ENCODE measurements around the gene BRICD5.
A peak's percentile ranks its signal among the peaks of the same experiment; 100 is the strongest.

BRICD5 gene

DNA sequence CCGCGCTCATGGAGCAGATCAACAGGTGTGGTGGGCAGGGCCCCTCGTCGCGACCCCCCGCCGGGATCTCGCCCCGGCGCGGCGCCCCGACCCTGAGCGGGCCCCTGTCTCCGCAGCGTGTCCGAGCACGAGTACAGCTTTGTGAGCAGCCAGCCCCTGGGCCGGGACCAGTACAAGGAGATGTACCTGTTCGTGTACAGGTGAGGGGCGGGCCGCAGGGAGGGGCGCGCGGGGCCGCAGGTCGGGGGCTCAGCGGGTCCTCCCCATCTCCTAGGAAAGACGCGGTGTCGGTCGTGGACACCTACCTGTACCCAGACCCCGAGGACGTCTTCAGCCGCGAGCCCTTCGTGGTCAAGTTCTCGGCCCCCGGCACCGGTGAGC, 26.4 kb upstream of the BRICD5 start:
- DNase-seq, result no peak

DNA sequence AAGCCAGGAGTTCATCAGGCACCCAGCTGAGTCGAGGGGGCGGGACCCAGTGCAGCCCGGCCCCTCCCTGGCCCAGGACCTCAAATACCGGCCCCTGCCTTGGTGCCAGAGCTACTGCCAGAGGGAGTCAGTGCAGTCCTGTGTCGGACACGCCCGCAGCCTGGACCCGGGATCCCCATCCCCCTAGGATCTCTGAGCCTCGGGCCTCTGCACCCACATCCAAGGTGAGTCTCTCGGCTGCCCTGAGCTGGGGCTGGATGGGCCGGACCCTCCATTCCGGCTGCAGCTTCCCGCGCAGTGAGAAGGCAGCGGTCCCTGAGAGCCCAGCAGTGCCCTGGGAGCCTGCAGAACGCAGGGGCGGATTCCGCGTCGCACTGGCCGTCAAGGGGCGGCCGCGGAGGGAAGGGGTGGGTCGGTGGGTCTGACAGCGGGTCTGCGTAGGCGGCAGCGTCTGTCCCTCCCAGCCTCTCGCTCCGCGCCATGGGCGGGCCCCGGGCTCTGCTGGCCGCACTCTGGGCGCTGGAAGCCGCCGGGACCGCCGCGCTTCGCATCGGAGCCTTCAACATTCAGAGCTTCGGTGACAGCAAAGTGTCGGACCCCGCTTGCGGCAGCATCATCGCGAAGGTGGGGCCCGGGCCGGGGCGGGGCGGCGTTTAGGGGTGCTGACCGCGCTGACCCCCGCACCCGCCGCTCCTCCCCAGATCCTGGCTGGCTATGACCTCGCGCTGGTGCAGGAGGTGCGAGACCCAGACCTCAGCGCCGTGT, 25.9 kb upstream of the BRICD5 start, which contains the start of gene DNASE1L2:
Gene DNASE1L2, plus strand, starts transcription at position 108 of the 765 bp plus-strand sequence. Its CDS starts 373 bp downstream, at position 481.
- no peak for DNase-seq

DNA sequence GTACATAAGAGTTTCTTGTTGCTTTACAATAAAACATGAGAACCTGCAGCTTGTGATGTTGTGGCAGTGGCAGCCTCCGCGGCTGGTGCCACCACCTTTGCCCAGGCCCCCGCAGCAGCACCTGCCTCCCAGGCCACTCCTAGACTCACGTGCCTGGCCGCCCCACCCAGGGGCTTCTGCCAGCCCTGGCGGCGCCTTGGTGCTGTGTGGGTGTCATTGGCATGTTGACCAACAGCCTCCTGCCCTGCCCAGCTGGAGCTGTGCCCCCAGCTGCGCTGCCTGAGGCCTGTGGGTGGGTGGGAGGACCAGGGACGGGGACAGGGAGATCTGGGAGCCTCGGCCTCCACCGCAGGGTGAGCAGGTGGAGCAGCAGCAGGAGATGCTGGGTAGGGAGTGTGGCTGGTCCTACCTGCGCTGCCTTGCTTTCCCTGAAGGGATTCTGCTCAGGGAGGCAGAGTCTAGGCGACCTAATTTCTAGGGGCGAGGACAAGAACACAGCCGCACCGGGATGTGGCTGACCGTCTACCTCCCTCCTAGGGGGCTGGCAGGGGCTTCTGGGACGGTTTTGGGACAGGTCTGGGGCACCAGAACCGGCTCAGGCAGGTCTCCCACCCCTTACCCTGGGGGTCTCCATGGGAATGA, 25.2 kb upstream of the BRICD5 start:
- no peak for DNase-seq

DNA sequence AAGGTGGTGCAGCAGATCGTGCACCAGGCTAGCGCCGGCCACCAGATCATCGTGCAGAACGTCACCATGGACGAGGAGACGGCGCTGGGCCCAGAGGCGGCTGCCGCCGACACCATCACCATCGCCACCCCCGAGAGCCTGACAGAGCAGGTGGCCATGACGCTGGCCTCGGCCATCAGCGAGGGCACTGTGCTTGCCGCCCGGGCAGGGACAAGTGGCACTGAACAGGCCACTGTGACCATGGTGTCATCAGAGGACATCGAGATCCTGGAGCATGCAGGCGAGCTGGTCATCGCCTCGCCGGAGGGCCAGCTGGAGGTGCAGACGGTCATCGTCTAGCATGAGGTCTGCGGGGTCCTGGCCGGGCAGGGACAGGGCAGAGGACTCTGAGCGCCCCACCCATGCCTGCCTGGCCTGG, 24.6 kb upstream of the BRICD5 start:
- no peak for DNase-seq

DNA sequence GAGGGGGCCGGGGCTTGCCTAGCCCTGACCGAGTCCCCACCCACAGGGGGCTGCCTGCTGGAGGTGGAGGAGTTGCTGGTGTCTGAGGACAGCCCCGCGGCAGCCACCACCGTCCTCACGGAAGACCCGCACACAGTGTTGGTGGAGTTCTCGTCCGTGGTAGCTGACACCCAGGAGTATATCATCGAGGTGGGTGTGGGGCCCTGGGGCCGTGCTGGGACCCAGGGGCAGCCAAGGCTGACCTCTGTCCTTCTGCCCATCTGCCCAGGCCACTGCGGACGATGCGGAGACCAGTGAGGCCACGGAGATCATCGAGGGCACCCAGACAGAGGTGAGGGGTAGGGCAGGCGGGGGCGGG, 24.1 kb upstream of the BRICD5 start:
- no peak for DNase-seq

DNA sequence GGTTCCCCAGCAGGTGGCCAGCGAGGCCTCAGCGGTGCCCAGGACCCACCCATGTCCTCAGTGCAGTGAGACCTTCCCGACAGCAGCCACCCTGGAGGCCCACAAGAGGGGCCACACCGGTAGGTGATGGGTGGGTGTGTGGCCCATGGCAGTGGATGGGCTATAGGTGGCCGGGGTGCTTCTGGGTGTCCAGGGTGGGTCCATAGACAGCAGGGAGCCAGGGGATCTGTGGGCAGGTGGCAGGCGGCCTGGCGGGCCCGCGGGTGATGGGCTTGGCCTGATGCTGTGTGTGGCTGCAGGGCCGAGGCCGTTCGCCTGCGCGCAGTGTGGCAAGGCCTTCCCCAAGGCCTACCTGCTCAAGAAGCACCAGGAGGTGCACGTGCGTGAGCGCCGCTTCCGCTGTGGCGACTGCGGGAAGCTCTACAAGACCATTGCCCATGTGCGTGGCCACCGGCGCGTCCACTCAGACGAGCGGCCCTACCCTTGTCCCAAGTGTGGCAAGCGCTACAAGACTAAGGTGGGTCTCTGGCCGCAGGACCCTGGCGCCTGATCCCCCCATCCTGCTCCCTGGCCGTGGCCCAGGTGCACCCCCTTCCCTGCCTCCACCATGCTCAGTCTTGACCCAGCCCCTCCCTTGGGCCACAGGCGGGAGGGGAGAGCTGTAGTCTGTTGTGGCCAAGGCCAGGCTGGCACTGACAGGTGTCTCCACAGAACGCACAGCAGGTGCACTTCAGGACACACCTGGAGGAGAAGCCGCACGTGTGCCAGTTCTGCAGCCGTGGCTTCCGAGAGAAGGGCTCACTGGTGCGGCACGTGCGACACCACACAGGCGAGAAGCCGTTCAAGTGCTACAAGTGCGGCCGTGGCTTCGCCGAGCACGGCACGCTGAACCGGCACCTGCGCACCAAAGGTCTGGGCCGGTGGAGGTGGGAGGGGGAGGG, 23.5 kb upstream of the BRICD5 start:
- DNase-seq, result peak; percentile 88

DNA sequence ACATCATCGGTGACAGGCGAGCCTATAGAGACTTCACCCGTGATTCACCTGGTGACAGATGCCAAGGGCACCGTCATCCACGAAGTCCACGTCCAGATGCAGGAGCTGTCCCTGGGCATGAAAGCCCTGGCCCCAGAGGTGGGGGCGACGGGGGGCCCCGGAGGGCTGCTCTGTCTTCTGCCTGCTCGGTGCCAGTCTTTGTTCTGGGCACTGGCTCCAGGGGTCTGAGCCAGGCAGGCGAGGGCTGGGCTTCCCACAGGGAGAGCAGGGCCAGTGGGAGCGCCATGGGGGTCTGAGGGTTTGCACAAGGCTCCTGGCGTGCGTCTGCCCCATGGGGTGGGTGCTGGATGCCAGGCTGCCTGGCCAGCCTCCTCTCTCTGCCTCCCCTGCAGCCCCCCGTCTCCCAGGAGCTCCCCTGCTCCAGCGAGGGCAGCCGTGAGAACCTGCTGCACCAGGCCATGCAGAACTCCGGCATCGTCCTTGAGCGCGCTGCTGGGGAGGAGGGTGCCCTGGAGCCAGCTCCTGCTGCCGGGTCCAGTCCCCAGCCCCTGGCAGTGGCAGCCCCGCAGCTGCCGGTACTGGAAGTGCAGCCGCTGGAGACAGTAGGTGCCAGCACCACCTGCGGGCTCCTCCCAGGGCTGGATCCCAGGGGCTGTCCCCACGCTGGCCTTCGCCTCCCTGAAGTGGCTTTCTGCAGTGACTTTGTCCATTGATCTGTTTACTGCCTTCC, 22.5 kb upstream of the BRICD5 start:
- DNase-seq, result no peak

DNA sequence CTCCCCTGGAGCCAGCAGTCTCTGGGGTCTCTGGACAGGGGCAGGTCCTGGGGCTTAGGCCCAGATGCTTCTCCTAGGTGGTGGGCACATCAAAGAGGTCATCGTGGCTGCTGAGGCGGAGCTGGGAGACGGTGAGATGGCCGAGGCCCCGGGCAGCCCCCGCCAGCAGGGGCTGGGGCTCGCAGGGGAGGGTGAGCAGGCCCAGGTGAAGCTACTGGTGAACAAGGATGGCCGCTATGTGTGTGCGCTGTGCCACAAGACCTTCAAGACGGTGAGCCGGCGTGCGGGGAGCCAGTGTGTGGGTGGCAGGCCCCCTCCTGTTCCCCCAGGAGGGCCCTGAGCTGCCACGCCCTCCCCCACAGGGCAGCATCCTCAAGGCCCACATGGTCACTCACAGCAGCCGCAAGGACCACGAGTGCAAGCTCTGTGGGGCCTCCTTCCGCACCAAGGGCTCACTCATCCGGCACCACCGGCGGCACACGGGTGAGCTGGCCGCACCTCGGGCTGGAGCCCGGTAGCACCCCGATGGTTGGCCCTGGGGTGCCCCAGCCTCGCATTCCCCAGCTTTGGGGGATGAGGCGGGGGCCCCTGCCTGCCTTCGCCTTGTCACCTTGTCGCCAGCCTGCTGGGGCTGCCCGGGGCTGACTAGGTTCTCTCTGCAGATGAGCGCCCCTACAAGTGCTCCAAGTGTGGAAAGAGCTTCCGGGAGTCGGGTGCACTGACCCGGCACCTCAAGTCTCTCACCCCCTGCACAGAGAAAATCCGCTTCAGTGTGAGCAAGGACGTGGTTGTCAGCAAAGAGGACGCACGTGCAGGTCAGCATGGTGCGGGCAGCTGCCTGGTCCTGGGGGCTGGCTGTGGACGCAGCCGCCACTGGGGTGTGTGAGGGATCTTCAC, 21.7 kb upstream of the BRICD5 start:
- no peak for DNase-seq

DNA sequence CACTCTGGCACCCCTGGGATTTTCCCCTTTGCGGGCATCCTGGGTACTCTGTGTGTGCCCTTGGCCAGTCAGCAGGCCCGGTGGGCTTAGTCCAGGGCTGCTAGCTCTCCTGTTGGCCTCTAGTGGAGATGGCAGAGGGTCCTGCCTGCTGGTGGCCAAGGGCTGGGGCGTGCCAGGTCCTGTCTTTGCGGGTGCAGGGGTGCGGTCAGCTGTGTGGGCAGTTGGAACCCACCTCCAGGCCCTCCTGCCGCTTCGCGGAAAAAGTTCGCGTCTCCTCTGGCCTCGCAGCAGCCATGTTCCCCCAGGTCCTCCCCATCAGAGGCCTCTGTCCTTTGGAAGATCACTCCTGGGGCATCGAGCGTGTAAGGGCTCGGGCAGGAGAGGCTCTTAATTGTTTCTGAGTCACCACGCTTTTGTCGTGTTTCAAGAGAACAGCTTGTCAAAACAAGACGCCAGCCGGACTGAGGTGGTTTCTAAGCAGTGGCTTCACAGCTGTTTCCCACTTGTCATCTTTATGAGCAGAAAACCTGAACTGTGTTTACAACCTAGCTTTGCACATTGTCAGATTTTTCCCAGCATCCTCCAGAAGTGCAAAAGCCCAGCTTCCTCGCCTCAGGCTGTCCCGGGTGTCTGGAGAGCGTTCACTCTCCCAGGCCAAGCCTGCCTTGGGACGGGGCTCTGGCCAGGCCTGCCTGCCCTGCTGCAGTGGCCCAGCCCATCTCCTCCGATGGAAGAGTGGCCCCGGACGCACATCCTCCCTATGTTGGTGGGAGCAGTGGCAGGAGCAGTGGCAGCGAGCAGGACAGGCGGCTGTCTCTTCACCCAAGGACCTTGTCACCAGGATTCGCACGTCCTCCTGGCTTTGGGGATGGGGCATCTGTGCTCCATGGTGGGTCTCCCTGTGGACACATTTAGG, 20.6 kb upstream of the BRICD5 start:
- DNase-seq, result peak; percentile 92

DNA sequence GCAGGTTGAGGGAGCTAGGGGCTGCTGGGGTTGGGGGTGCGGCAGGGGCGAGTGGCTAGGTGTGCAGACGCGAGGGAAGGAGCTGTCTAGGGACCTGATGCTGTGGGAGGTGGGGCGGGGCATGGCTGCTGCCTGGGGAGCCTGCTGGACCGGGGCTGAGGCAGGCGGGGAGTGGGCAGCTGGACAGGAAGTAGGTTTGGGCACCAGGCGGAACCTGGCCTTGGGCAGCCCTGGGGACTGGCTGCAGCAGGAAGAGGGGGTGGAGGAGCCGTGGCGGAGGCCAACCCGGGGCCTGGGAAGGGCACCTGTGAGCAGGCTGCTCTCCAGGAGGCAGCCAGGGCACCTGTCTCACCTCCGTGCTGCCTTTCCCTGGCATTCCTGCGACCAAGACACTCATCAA, 19.7 kb upstream of the BRICD5 start:
- no peak for DNase-seq

DNA sequence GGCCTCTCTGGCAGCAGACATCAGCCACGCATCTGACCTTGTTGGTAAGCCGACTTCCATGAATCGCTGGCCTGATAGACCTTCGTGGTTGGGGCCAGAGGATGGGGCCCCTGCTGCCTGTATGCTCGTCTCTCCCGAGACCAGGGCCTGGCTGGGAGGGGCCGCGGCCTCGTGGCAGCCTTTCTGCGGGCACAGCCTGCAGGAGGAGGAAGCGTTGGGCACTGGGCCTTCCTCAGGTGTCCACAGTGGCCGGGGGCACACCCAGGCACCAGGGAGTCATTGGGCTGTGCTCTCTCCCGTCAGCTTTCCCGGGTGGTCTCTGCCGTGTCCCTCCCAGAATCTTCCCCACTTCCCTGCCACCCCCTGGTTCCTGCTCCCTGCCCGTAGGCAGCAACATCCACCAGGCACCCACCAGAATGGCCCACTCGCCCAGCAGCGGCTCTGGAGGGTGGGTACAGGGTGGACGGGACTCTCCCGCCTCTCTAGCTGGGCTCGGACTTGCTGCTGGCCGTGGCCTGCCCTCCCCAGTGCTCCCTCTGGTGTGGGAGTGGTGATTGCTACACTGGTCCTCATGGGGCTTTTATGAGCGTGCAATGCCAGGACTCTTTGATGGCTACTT, 19.1 kb upstream of the BRICD5 start:
- no peak for DNase-seq

DNA sequence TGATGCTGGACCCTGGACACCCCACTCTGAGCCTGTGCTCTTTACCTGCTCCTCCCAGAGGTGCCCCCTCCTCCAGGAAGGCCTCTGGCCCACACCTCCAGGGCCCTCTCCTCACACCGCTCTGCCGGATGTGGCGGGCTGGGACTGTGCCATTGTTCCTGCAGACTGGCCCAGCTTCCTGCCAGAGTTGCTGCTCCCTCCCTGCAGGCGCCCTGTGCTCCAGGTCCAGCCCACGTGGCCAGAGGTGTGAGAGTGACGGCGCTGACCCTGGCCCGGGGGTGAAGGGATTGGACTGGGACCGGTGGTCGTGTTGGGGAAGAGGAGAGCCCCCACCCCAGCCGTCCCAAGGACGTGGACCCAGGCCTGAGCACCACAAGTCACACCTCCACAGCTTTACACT, 18.4 kb upstream of the BRICD5 start:
- no peak for DNase-seq

DNA sequence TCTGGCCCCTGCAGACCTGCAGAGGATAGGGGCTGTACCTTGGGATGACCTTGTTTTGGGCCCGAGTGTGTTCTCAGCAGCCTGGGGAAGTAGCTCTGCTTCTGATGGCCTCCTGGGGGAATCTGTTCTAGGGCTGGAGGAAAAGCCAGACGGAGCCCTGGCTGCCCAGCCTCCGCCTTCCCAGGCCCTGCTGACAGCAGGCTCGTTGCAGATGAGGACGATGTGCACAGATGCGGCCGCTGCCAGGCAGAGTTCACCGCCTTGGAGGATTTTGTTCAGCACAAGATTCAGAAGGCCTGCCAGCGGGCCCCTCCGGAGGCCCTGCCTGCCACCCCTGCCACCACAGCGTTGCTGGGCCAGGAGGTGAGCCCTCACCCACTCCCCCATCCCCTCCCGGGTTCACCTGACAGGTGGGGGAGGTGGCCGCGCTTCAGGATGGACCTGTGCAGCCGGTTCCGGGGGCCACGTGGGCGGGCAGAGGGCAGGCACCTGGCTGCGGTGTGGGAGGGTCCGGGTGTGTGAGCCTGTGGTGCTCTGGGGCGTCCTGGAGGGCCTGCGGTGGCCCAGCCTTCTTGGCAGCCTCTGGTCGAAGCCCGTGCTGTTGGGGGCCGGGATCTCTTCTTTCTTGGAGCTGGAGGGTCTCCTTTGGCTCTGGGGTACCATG, 17.6 kb upstream of the BRICD5 start:
- no peak for DNase-seq

DNA sequence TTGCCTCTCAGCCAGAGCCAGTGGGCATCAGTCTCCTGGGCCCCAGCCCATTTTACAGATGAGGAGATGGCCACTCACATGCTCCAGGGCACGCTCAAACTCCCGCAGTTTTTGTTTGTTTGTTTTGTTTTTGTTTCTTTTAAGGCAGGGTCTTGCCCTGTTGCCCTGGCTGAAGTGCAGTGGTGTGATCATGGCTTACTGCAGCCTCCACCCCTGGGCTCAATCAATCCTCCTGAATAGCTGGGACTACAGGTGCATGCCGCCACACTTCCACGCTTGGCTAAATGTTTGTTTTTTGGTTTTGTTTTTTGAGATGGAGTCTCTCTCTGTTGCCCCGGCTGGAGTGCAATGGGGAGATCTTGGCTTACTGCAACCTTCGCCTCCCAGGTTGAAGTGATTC, 16.3 kb upstream of the BRICD5 start:
- no peak for DNase-seq

DNA sequence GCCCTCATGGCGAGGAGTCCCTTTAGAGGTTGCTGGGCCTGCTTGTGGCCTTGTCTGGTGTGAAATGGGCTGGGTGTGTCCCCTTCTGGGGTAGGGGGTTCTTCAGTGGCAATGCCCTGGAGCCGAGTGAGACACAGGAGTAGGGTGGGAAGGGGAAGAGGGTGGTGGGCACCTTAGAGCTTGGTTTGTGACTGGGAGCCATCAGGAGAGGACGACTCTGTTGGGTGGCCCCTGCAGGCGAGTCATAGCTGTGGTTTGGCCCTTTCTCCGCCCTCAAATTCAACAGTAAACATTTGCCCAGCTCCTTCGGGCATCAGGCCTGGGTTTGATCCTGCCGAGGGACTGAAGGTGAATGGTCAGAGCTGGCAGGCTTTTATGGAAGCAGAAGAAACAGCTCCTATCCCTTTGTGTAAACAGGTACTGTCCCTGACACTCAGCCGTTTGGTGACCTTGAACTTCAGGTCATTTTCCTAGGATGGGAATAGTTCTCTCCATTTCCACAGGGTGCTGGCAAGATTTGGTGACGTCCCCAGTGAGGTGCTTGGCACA, 15.7 kb upstream of the BRICD5 start:
- DNase-seq, result no peak

DNA sequence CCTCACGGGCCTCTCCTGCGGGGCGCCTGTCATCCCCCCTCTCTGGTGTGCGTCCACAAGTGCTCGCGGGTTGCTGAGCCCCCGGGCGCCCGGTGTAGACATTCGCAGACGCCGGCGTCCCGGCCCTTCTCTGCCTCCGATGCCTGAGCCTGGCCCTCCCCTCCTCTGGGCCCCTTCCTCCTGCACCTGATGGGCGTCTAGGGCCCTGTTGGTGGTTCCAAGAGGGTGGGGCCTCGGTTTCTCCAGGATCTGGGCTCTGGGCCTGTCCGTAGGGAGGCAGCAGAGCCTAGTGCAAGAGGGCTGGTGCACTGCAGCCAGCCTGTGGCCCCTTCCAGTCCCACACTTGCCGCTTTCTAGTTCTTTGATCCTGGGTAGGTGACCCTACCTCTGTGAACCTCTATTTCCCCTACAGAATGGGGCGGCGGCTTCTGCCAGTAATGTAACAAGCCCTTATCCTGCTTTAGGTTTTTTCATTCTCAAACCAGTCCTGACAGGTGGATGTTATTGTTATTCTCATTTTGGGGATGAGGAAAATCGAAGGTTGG, 13.4 kb upstream of the BRICD5 start:
- DNase-seq, result no peak

DNA sequence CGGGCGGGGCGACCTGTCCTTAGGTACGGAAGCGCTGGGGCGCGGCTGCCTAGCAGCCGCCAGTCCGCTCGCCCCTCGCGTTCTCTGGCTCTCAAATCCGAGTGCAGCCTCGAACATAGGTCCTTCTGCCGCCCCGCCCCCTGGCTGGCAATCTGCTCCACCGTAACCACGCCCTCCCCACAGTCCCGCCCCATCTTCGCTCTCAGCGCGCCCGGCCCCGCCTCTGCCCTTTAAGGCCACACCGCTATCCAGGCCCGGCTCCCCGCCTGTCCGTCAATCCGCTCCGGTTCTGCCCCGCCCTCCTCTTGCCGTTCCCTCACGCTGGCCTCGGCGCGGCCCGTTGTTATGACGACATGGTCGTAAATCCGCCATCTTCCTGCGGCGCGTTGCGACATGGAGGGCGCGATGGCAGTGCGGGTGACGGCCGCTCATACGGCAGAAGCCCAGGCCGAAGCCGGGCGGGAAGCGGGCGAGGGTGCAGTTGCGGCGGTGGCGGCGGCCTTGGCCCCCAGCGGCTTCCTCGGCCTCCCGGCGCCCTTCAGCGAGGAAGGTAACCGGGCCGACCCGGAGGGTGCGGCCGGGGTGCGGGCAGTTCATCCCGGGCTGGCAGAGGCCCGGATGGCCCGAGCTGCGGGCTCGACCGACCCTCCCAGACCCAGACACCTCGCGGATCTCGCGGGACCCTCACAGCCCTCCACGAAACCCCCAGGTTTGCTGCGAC, 12.7 kb upstream of the BRICD5 start, which contains the start of gene E4F1:
Gene E4F1, plus strand, starts transcription at position 371 of the 721 bp plus-strand sequence. Its CDS starts 23 bp downstream, at position 394.
- peak; percentile 98 for DNase-seq

DNA sequence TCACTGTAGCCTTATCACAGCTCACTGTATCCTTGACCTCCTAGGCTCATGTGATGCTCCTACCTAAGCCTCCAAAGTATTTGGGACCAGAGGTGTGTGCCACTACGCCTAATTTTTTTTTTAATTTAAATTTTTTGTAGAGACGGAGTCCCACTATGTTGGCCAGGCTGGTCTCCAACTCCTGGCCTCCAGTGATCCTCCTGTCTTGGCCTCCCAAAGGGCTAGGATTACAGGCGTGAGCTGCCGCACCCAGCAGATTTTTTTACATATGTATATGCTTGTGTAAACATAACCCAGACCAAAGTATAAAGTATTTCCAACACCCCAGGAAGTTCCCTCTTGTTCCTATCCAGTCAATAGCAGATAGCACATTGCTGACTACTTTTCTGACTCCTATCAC, 5.7 kb upstream of the BRICD5 start:
- DNase-seq, result no peak

DNA sequence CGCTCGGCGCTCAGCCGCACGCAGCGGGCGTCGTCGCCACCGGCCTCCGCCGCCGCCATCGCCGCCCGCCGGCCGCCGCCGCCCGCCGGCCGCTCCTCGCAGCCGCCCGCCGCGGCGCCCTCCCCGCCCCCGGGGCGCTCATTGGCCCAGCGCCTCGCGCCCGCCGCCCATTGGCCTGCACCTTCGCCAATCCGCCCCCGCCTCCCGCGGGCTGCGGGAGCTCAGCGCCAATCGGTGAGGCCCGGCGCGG, 4.0 kb upstream of the BRICD5 start, which contains the start of gene PGP:
Gene PGP, minus strand, starts transcription at position 122 of the 250 bp plus-strand sequence. Its CDS starts 63 bp downstream, at position 59.
- no peak for DNase-seq

Data from DMS79 (cell line).